ENCODE data around the gene HYOU1.
"Not testable (repeated sequence)": the region's sequence is repeated elsewhere in the genome, so short reads cannot be mapped to it uniquely, and the experiment has no call there.

HYOU1 gene

GRCh38 chr11:119052163-119052814 lies 4.7 kb downstream of the HYOU1 start:
- no peak overlapping the region for H3K4me3 ChIP-seq (ENCODE audit: low read depth in 1 of 2, low read length in 2 of 2)
- no peaks in the 10 kb centered on the region for H3K9me3 ChIP-seq (ENCODE audit: control insufficient read depth in 1 of 2, low read length in 2 of 2)
- H3K27ac ChIP-seq (ENCODE audit: low read length) = no peak overlapping the region
- H3K36me3 ChIP-seq (ENCODE audit: control insufficient read depth in 1 of 2, insufficient read depth in 2 of 2, low read length in 2 of 2) = peaks cover 62 to 67% of the 10 kb centered on the region in 2 donors
- no peaks in the 10 kb centered on the region for H3K27me3 ChIP-seq (ENCODE audit: low read depth, low read length)
- H3K4me1 ChIP-seq (ENCODE audit: control insufficient read depth in 1 of 2, insufficient read depth in 2 of 2, low read length in 2 of 2) = peaks cover 8 to 15% of the 10 kb centered on the region in 2 donors

GRCh38 chr11:119051440-119052162 lies 5.4 kb downstream of the HYOU1 start:
- Histone ChIP-seq H3K27ac (ENCODE audit: low read length) (no peak overlapping the region), H3K27me3 (ENCODE audit: low read depth, low read length) (no peaks in the 10 kb centered on the region), H3K36me3 (ENCODE audit: control insufficient read depth in 1 of 2, insufficient read depth in 2 of 2, low read length in 2 of 2) (peaks cover 67 to 74% of the 10 kb centered on the region in 2 donors), H3K4me1 (ENCODE audit: control insufficient read depth in 1 of 2, insufficient read depth in 2 of 2, low read length in 2 of 2) (peaks cover 8 to 15% of the 10 kb centered on the region in 2 donors), H3K9me3 (ENCODE audit: control insufficient read depth in 1 of 2, low read length in 2 of 2) (no peaks in the 10 kb centered on the region), H3K4me3 (ENCODE audit: low read depth in 1 of 2, low read length in 2 of 2) (no peak overlapping the region)

GRCh38 chr11:119049081-119049480 lies 7.9 kb downstream of the HYOU1 start:
- H3K4me3 ChIP-seq (ENCODE audit: low read depth in 1 of 2, low read length in 2 of 2) = no peak overlapping the region
- H3K9me3 ChIP-seq (ENCODE audit: control insufficient read depth in 1 of 2, low read length in 2 of 2) = no peaks in the 10 kb centered on the region
- H3K27me3 ChIP-seq (ENCODE audit: low read depth, low read length) = no peaks in the 10 kb centered on the region
- peaks cover 82% of the 10 kb centered on the region in 2 donors for H3K36me3 ChIP-seq (ENCODE audit: control insufficient read depth in 1 of 2, insufficient read depth in 2 of 2, low read length in 2 of 2)
- H3K27ac ChIP-seq (ENCODE audit: low read length) = no peak overlapping the region
- no peaks in the 10 kb centered on the region for H3K4me1 ChIP-seq (ENCODE audit: control insufficient read depth in 1 of 2, insufficient read depth in 2 of 2, low read length in 2 of 2)

DNA sequence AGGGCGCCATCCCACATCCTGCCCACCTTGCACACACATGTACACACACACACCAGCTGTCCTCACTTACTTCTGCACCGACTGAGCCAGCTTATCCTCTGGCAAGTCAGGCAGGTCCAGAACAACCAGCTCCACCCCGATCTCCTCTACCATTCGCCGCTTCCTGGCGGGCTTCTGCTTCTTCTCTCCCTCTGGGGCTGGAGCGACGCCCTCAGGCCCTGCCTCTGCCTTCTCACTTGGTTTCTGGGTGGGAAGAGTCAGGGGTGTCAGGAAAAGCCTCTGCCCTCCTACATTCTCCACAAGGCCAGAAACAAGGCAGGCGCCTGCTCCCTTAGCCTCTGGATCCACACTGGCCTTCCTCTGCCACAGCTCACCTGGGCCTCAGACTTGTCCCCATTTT lies 8.4 kb downstream of the HYOU1 start:
- Histone ChIP-seq H3K9me3 (ENCODE audit: control insufficient read depth in 1 of 2, low read length in 2 of 2) (no peaks in the 10 kb centered on the region), H3K27me3 (ENCODE audit: low read depth, low read length) (no peaks in the 10 kb centered on the region), H3K27ac (ENCODE audit: low read length) (no peak overlapping the region), H3K4me3 (ENCODE audit: low read depth in 1 of 2, low read length in 2 of 2) (no peak overlapping the region), H3K4me1 (ENCODE audit: control insufficient read depth in 1 of 2, insufficient read depth in 2 of 2, low read length in 2 of 2) (no peaks in the 10 kb centered on the region), H3K36me3 (ENCODE audit: control insufficient read depth in 1 of 2, insufficient read depth in 2 of 2, low read length in 2 of 2) (peaks cover 77 to 78% of the 10 kb centered on the region in 2 donors)

GRCh38 chr11:119047205-119047604 lies 9.8 kb downstream of the HYOU1 start:
- no peak overlapping the region for H3K27ac ChIP-seq (ENCODE audit: low read length)
- no peaks in the 10 kb centered on the region for H3K9me3 ChIP-seq (ENCODE audit: control insufficient read depth in 1 of 2, low read length in 2 of 2)
- H3K4me3 ChIP-seq (ENCODE audit: low read depth in 1 of 2, low read length in 2 of 2) = no peak overlapping the region
- H3K36me3 ChIP-seq (ENCODE audit: control insufficient read depth in 1 of 2, insufficient read depth in 2 of 2, low read length in 2 of 2) = peaks cover 63% of the 10 kb centered on the region in 2 donors
- no peaks in the 10 kb centered on the region for H3K4me1 ChIP-seq (ENCODE audit: control insufficient read depth in 1 of 2, insufficient read depth in 2 of 2, low read length in 2 of 2)
- H3K27me3 ChIP-seq (ENCODE audit: low read depth, low read length) = no peaks in the 10 kb centered on the region

DNA sequence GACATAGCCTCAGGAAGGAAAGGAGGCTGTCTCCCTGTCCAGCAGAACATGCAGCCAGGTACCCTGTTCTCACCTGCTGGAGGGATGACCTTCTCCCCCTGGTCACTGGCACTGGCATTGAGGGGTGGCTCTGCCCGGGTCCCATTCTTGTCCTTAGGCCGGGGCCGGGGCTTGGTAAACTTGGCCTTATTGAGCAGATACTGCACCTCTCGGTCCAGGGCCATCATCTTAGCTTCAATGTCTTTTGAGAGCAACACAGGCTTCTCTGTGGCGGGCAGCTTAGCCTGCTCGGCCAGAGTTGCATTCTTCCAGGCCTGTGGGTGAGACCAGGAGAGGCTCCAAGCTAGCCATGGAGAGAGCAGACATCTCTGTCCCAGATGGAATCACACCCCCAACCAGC lies 10.5 kb downstream of the HYOU1 start:
- Histone ChIP-seq H3K4me1 (ENCODE audit: control insufficient read depth in 1 of 2, insufficient read depth in 2 of 2, low read length in 2 of 2) (no peaks in the 10 kb centered on the region), H3K27me3 (ENCODE audit: low read depth, low read length) (no peaks in the 10 kb centered on the region), H3K9me3 (ENCODE audit: control insufficient read depth in 1 of 2, low read length in 2 of 2) (no peaks in the 10 kb centered on the region), H3K27ac (ENCODE audit: low read length) (no peak overlapping the region), H3K36me3 (ENCODE audit: control insufficient read depth in 1 of 2, insufficient read depth in 2 of 2, low read length in 2 of 2) (peaks cover 56% of the 10 kb centered on the region in 2 donors), H3K4me3 (ENCODE audit: low read depth in 1 of 2, low read length in 2 of 2) (no peak overlapping the region)

DNA sequence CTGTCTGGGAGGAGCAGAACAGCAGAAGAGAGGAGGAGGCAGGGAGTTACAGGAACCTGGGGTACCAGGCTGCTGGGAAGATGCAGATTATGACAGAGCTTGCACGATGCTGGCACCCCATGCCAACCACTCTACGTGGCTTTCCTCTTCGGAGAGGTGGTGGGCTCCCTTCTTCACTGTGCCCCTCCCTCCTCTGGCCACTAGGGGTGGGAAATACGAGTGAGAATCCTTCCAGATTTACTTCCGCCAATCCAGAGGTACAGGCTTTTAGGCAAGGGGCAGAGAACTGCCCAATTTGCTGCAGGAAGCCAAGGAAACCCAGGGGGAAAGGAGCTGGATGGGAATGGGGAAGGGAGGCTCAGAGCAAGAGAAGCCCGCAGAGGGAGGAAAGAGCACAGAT lies 12.3 kb downstream of the HYOU1 start:
- Histone ChIP-seq H3K4me3 (ENCODE audit: low read depth in 1 of 2, low read length in 2 of 2) (no peak overlapping the region), H3K9me3 (ENCODE audit: control insufficient read depth in 1 of 2, low read length in 2 of 2) (no peaks in the 10 kb centered on the region), H3K36me3 (ENCODE audit: control insufficient read depth in 1 of 2, insufficient read depth in 2 of 2, low read length in 2 of 2) (peaks cover 44% of the 10 kb centered on the region in 2 donors), H3K4me1 (ENCODE audit: control insufficient read depth in 1 of 2, insufficient read depth in 2 of 2, low read length in 2 of 2) (no peaks in the 10 kb centered on the region), H3K27me3 (ENCODE audit: low read depth, low read length) (no peaks in the 10 kb centered on the region), H3K27ac (ENCODE audit: low read length) (no peak overlapping the region)

- no peaks in the 10 kb centered on the region for H3K27me3 ChIP-seq (ENCODE audit: low read depth, low read length)
- H3K4me3 ChIP-seq (ENCODE audit: low read depth in 1 of 2, low read length in 2 of 2) = no peak overlapping the region
- no peak overlapping the region for H3K27ac ChIP-seq (ENCODE audit: low read length)
- peaks cover 26 to 29% of the 10 kb centered on the region in 2 donors for H3K36me3 ChIP-seq (ENCODE audit: control insufficient read depth in 1 of 2, insufficient read depth in 2 of 2, low read length in 2 of 2)
- no peaks in the 10 kb centered on the region for H3K4me1 ChIP-seq (ENCODE audit: control insufficient read depth in 1 of 2, insufficient read depth in 2 of 2, low read length in 2 of 2)
- H3K9me3 ChIP-seq (ENCODE audit: control insufficient read depth in 1 of 2, low read length in 2 of 2) = no peaks in the 10 kb centered on the region
Observed at GRCh38 chr11:119042927-119043326, 14.1 kb downstream of the HYOU1 start.

GRCh38 chr11:119041821-119042514 lies 15.0 kb downstream of the HYOU1 start:
- Histone ChIP-seq H3K9me3 (ENCODE audit: control insufficient read depth in 1 of 2, low read length in 2 of 2) (no peaks in the 10 kb centered on the region), H3K27ac (ENCODE audit: low read length) (no peak overlapping the region), H3K36me3 (ENCODE audit: control insufficient read depth in 1 of 2, insufficient read depth in 2 of 2, low read length in 2 of 2) (peaks cover 17 to 20% of the 10 kb centered on the region in 2 donors), H3K27me3 (ENCODE audit: low read depth, low read length) (no peaks in the 10 kb centered on the region), H3K4me3 (ENCODE audit: low read depth in 1 of 2, low read length in 2 of 2) (no peak overlapping the region), H3K4me1 (ENCODE audit: control insufficient read depth in 1 of 2, insufficient read depth in 2 of 2, low read length in 2 of 2) (no peaks in the 10 kb centered on the region)

DNA sequence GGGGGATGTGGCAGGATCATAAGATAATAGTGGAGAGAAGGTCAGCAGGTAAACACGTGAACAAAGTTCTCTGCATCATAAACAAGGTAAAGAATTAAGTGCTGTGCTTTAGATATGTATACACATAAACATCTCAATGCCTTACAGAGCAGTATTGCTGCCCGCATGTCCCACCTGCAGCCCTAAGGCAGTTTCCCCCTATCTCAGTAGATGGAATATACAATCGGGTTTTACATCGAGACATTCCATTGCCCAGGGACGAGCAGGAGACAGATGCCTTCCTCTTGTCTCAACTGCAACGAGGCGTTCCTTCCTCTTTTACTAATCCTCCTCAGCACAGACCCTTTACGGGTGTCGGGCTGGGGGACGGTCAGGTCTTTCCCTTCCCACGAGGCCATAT lies 17.5 kb downstream of the HYOU1 start:
- H3K36me3 ChIP-seq (ENCODE audit: control insufficient read depth in 1 of 2, insufficient read depth in 2 of 2, low read length in 2 of 2); H3K4me1 ChIP-seq (ENCODE audit: control insufficient read depth in 1 of 2, insufficient read depth in 2 of 2, low read length in 2 of 2); H3K27me3 ChIP-seq (ENCODE audit: low read depth, low read length); H3K27ac ChIP-seq (ENCODE audit: low read length); H3K4me3 ChIP-seq (ENCODE audit: low read depth in 1 of 2, low read length in 2 of 2); H3K9me3 ChIP-seq (ENCODE audit: control insufficient read depth in 1 of 2, low read length in 2 of 2): not testable (repeated sequence)

DNA sequence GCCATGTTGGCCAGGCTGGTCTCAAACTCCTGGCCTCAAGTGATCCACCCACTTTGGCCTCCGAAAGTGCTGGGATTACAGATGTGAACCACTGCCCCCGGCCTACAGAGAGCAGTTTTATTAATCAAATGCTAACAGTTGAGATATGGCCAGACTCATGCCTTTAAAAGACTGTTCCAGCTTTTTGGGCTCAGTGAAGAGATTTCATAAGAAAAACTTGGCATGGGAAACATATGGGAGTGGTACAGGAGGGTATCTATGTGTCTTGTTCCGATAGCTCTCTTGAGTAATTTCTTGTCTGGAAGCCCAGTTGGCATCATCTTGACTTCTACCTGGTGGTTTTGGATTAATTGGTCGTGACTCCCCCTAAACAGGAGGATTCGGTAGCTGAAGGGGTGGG lies 18.1 kb downstream of the HYOU1 start:
- H3K4me3 ChIP-seq (ENCODE audit: low read depth in 1 of 2, low read length in 2 of 2) = no peak overlapping the region
- no peaks in the 10 kb centered on the region for H3K9me3 ChIP-seq (ENCODE audit: control insufficient read depth in 1 of 2, low read length in 2 of 2)
- H3K4me1 ChIP-seq (ENCODE audit: control insufficient read depth in 1 of 2, insufficient read depth in 2 of 2, low read length in 2 of 2) = no peaks in the 10 kb centered on the region
- no peak overlapping the region for H3K27ac ChIP-seq (ENCODE audit: low read length)
- H3K36me3 ChIP-seq (ENCODE audit: control insufficient read depth in 1 of 2, insufficient read depth in 2 of 2, low read length in 2 of 2) = no peaks in the 10 kb centered on the region
- H3K27me3 ChIP-seq (ENCODE audit: low read depth, low read length) = no peaks in the 10 kb centered on the region

Data from muscle layer of duodenum (tissue), 2 donors.